HG03520 (cell line): ENCODE results near the gene PAPOLG.
A peak's percentile ranks its signal among the peaks of the same experiment; 100 is the strongest.
"Not testable (repeated sequence)": the region's sequence is repeated elsewhere in the genome, so short reads cannot be mapped to it uniquely, and the experiment has no call there.

ENCODE experiments used
- ATAC-seq: cut with Tn5 transposase; IDR thresholded peaks from one replicate; pipeline ENCODE4 v1.9.1; 2021; ENCODE audit warnings: mild to moderate bottlenecking, moderate library complexity; ENCODE audit not compliant: unreplicated experiment

The PAPOLG gene

GRCh38 chr2:60771508-60771907 lies 15.4 kb downstream of the PAPOLG start:
- no peak for ATAC-seq

DNA sequence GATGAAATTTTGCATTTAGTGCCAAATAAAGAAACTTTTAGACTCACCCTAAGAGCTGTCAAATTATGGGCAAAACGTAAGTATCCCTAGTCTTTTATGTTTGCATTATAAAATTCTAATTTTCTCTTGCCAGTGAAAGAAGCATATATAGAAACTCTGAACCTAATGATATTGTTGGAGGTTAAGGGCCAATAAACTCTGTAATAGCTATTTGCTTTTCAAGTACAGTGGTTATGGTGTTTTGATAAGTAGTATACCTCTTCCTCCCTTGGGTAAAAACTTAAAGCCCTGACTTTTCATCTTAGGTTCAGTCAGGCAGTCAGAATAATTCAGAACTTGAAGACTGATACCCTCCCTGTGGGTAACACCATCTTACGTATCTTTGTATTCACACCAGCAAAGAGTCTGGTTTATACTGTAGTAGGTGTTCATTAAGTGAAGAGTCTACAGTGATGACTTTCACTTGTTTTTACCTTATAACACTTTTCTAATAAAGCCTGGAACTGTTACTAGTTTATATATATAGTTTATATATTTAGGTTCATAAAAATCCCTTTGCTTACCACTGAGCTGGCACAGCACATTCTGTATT lies 19.1 kb downstream of the PAPOLG start:
- no peak for ATAC-seq

DNA sequence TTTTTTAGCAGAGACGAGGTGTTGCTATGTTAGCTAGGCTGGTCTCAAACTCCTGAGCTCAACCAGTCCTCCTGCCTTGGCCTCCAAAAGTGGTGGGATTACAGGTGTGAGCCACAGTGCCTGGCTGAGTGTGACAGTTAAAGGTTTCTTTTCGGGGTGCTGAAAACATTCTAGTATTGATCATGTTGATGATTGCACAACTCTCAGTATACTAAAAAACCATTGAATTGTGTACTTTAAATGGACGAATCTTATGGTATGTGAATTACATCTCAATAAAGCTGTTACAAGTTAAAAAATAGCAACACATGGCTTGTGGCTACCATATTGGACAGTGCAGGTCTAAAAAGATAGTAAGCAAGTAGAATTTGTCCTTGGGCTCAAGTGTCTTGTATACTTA lies 22.3 kb downstream of the PAPOLG start:
- ATAC-seq, result no peak

GRCh38 chr2:60779426-60779825 lies 23.4 kb downstream of the PAPOLG start:
- no peak for ATAC-seq

DNA sequence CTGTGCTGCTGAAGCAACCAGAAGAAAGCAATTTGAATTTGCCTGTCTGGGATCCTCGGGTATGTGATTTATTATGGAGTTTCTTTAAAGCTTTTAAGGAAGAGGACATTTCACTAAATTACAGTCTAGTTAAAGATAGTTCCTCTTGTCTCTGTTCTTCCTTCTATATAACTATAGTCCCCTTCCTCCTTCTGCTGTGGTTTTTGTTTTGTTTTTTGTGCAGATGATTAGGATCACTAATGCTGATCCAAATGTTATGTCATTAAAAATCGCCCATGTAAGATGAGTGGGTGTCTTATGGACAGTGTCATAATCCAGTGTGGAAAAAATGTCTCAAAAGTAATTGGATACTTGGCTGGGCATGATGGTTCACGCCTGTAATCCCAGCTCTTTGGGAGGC lies 24.7 kb downstream of the PAPOLG start:
- no peak for ATAC-seq

DNA sequence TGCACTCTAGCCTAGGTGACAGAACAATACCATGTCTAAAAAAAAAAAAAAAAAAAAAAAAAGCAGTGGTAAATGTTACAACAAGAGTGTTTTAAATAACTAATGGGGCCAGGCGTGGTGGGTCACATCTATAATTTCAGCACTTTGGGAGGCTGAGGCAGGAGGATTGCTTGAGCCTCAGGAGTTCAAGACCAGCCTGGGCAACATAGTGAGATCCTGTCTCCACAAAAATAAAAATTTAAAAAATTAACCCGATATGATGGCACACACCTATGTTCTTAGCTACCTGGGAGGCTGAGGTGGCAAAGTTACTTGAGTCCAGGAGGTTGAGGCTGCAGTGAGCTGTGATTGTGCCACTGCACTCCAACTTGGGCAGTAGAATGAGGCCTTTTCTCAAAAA lies 37.1 kb downstream of the PAPOLG start:
- ATAC-seq, result no peak

DNA sequence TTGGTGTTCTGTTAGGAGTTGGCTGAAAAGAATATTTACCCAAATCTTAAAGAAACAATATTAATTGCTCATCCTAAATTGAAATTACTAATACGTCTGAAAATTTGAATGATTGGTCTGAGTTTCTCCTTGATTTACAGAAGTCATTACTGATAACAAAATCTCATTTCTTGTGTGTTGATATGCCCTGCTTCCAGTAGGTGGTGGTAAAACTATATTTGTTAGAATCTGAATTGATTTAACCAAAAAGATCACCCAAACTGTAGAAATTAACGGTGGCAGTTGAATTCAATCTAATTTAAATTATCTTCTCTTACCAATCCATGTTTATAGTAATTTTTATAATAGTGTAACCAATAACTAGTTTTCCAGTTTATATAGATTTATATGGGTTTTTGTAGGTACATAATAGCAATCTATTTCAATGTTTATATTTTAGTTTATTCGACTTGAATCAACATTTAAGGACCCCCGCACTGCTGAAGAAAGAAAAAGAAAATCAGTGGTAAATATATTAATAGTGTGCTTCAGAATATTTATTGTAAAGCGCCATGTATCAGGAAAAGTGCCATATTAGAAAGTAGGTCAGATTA lies 38.3 kb downstream of the PAPOLG start:
- no peak for ATAC-seq

DNA sequence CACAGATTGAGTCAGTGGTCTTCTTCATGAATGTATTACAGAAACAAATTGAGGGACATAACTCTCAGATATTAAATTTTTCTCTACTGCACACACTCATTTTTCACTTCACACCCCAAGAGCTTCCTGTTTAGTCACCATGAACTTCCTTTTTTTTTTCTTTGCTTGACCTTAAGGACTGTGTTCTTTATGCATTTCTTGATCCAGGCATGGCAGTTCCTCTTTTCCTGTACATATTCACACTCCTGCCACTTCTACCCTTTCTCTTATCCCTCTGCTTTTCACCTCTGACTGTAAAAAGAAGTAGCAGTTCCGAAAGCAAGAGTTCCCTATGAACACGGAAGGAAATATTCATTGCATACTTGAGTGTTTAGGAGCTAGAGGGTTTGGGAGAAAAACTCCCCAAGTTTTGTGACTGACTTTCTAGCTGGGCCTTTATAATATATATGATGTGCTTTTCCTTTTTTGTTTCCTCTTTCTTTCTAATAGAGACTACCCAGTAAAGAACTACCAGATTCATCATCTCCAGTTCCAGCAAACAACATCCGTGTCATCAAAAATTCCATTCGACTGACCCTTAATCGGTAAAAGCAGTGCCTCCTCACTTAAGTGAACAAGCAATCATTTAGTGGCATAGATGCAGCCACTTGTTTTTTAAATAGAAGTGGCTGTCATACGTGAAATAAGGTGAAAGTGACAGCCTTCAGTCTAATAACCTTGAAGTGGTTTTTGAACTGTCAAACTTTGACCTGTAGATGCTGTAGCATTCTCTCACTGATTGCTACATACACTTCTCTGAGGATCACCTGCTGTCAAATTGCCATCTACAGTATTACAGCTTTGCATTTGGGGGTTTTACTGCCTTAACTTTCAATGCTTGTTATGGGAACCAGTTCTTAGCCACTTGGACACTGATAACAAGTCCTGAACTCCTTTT lies 40.8 kb downstream of the PAPOLG start:
- ATAC-seq, result no peak

DNA sequence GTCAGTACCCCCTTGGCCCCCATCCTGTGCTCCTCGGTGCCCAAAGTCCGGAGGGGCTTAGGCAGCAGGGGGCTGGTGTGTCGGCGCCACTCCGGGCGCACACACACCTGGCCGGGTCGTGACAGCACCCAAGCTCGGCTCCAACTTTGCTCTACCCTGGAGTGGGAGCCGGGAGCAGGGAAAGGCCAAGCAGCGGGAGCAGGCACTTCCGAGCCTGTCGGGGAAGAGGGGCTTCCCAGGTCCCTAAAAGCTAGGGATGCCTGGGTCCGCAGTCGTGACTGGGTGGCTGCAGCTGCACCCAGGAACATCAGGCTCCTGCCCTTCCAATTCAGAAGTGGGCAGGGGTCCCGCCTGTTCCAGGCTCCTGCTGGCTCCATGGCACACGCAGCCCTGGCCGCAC lies 48.4 kb downstream of the PAPOLG start:
- no peak for ATAC-seq

GRCh38 chr2:60806595-60806987 lies 50.5 kb downstream of the PAPOLG start:
- ATAC-seq, result no peak

DNA sequence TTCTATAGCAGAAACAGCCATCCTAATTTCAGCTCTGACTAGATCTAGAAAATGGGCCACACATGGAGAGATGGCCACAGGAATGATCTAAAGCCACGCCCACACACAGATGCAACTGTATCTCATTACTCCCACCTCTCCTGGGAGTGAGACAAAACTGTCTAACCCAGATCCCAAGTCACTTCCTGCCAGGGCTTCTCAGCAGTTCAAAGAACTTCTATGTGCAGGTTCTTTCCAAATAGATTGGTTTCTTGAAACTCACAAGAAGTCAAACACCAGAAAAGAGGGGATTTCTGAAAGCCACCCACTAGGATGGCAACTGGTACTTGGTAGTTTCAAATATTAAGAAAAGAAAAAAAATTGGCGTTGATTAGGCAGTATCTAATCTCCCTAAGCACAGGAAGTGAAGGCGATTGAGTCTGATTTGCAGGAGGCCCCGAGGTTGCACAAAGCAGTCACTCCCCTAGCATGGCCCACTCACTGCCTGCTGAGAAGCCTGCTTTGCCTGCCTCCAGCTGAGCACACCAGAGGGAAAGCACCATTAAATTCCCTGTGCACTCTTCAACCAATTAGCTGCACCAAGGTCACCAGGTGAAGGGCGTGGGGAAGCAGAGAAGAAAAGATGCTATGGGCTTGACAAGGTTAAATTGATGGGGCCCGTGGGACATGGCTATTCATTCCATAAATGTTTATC lies 51.1 kb downstream of the PAPOLG start:
- ATAC-seq, result peak; percentile 72

- ATAC-seq, result no peak
Observed at GRCh38 chr2:60808330-60808801, 52.3 kb downstream of the PAPOLG start.

DNA sequence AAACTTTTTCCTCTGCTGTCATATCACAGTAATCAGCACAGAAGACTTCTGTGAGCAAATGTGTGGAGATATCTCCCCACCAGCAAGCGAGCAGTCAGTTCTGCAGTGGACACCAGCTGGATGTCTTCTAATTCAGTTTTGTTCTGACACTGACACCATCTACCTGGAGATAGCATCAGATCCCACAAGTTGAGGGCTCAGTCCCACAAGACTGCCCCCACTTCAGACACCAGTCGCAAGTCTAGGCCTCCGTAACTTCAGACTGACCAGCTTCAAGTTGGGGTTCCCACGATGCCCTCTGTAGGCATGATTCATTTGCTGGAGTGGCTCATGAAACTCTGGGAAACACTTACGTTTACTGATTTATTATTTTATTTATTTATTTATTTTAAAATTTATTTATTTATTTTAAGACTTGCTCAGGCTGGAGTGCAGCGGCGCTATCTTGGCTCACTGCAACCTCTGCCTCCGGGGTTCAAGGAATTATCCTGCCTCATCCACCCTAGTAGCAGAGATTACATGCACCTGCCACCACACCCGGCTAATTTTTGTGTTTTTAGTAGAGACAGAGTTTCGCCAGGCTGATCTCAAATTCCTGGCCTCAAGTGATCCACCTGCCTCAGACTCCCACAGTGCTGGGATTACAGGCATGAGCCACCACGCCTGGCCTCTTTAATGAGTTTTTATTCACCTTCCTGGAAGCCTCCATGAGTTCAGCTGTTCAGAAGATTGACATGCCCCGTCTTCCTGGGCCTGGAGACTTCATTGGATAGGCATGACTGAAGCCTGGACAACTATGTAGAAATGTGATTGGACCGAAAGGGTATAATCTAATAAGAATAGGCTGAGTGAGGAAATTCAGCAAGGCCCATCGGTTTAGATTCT lies 55.7 kb downstream of the PAPOLG start:
- ATAC-seq, result no peak

DNA sequence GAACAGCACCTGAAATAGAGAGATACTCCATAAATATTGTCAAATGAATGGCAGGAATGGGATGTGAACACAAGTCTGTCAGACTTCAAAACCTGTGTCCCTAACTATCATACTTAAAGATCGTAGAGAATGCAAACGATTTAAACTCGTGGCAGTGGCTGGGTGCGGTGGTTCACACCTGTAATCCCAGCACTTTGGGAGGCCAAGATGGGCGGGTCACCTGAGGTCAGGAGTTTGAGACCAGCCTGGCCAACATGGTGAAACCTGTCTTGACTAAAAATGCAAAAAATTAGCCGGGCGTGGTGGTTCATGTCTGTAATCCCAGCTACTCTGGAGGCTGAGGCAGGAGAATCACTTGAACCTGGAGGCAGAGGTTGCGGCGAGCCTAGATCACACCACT lies 61.1 kb downstream of the PAPOLG start:
- ATAC-seq, result not testable (repeated sequence)

DNA sequence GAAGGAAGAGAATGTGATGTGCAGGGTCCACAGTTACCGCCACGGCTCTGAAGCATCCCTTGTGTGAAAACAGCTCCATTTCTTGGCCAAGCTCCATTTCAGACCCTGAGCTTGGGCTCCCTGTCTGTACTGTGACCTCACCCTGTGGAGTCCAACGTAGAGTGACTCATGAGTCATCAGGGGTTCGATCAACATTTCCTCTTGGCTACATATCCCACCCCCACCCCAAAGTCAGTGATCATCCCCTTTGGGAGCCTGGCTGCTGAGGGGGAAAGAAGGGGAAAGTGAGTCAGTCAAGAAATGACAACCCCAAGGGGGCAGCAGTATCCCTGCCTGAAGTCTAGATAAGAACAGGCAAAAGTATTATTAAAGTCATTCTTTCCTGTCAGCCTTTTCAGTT lies 62.2 kb downstream of the PAPOLG start:
- ATAC-seq, result no peak

DNA sequence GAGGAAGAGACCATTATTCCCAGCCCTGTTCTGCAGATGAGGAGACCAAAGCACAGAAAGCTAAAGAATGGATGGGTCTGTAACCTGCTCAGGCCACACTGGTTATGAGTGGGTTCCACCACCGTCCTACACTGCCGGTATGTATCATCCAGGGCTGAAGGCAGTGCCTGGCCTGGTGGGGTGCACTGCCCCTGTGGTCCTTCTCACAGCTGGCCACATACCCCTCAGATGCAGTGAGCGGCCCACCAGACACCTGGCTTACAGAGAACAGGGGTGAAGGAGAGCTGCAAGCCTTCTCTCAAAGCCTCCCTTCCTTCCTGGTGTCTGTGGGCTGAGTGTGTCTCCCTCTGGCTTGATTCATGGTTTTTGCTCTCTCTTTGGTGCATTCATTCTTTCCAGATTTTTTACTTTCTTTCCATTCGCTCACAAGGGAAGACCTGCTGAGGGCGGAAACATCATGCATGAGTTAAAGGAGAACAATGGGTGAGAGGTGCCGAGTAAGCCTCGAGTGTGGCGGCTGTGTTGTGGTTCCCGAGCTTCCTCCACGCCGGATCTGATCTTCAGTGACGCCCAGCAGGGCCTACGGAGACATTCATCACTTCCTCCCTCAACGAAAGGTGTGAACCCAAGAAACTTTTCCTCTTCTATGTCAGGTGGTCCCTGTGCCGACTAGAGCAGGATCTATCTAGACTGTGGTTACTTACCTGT lies 63.2 kb downstream of the PAPOLG start:
- no peak for ATAC-seq

GRCh38 chr2:60819936-60820335 lies 63.9 kb downstream of the PAPOLG start:
- ATAC-seq, result no peak

DNA sequence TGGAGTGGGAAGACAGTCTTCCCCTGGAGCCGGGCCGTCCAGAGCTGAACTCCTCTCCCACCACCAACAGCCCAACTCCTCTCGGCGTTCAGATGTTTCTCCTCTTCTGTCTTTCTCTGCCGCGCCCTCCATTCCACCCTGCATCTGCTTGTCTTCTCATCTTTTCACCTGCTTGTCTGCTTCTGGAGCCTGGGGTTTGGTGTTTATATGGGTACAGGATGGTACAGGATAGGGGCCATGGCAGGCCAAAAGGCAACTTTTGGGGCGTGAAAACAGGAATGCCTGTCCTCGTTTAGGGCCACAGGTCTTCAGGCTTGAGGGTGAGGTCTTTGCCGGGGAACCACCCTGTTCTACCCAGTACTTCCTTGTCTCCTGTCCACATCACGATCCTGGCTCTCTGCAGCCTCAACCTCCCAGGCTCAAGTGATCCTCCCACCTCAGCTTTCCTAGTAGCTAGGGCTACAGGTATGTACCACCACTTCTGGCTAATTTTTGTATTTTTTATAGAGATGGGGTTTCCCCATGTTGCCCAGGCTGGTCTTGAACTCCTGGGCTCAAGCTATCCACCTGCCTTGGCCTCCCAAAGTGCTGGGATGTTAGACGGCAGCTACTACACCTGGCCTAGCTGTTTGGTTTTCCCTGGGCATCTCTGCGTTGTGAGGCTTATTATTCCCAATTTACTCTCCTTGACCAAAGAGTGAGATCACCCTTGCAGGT lies 64.5 kb downstream of the PAPOLG start:
- no peak for ATAC-seq

- ATAC-seq, result no peak
Observed at GRCh38 chr2:60821133-60821469, 65.0 kb downstream of the PAPOLG start.
